Esophagus squamous epithelium (tissue), 4 donors: Measurements from ENCODE around the gene COTL1.

Source experiments
- CTCF ChIP-seq, 6 experiments: fragments of 450-650 bp in 4 of 6; fragments of 200-600 bp in 2 of 6; sonication (generic) in 2 of 6; IDR thresholded peaks; one replicate each; pipeline ENCODE4 v1.5.1; 2016 to 2019; ENCODE audit warnings: antibody characterized with exemption in 6 of 6, mild to moderate bottlenecking in 4 of 6, moderate library complexity in 4 of 6
- POLR2A ChIP-seq, 4 donors: fragments of 450-650 bp; IDR thresholded peaks; one replicate each; pipeline ENCODE4 v1.6.1; 2017; ENCODE audit warnings: antibody characterized with exemption in 4 of 4, mild to moderate bottlenecking in 4 of 4, moderate library complexity in 3 of 4

GRCh38 chr16:84520725-84521496 lies 97.0 kb downstream of the COTL1 start:
- TF ChIP-seq CTCF (IDR thresholded peaks at IDR 0.05) (no peak), POLR2A (IDR thresholded peaks at IDR 0.05) (no peak)
